HuH-7 (cell line): ENCODE results near the gene CMTR1.
"Not testable (repeated sequence)": the region's sequence is repeated elsewhere in the genome, so short reads cannot be mapped to it uniquely, and the experiment has no call there.

ENCODE experiments used
- DNase-seq: peaks from one replicate; pipeline ENCODE4 v3.0.0; 2011; ENCODE audit warnings: low spot score

CMTR1 gene

GRCh38 chr6:37491830-37492208, 58.8 kb downstream of the CMTR1 start:
- no peak for DNase-seq

DNA sequence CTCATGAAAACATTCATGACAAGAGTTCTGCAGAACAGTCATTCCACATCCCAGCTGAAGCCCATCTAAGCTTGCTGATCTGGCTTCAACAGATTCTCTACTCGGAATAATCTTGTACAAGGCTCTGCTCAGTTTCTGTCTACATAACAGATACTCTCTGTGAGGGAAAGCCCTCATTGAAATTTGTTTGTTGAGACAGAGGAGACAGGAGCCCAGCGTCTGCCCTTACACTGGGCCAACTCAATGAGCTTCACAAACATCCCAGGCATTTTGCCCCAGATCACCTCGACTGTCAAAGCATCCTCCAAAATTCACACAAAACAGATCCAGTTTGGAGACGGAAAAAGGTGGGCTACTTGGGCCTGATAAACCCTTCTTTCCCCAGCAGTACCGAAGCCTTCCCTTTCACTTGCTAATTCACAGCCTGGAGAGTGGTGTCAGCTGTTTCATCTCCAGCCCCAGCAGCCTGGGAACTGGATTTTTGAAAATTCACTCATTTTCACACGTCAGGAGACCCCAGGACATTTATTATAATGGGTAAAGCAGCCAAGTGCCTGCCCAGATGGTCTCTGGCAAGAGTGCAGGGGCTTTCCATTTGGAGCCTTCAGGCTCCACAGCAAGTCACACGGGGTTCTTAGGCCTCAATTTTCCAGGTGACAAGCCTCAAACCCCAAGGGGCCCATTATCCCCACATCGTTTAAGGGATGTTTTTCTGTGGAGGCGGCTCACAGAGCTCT, 59.4 kb downstream of the CMTR1 start:
- no peak for DNase-seq

DNA sequence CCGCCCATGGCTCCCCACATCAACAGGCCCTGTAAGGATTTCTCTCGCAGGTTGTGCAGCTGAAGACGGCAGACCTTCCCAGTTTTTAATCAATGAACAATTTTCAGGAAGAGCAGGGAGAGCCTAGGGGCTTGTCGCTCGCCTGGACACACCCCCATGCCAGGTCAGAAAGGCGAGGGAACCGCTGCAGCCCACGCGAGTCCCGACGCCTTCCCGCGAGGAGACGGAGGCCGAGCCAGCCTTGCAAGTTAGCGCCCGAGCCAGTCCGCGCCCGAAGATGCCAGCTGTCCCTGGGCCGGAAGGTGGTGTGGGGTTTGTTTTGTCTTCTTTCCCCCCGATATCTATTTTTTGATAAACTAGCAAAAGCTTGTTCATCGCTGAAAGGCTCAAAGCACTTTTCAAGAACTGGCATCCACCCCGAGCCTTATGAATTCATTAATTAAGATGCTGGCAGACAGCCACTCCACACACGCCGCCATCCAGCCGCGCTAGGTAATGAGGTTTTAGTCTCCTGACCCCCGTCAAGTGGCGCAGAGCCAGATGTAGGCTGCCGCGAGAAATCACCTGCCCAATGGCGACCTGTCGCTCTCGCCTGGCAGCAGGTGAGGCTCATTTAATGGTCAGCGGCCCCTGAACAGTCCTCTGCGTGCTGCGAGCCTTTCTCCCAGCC, 60.1 kb downstream of the CMTR1 start:
- no peak for DNase-seq

- no peak for DNase-seq
These were observed 60.6 kb downstream of the CMTR1 start for GRCh38 chr6:37493661-37493995.

GRCh38 chr6:37495244-37495934, 62.4 kb downstream of the CMTR1 start:
- DNase-seq, result no peak

- DNase-seq, result no peak
These were observed 64.2 kb downstream of the CMTR1 start for GRCh38 chr6:37496951-37497885.

DNA sequence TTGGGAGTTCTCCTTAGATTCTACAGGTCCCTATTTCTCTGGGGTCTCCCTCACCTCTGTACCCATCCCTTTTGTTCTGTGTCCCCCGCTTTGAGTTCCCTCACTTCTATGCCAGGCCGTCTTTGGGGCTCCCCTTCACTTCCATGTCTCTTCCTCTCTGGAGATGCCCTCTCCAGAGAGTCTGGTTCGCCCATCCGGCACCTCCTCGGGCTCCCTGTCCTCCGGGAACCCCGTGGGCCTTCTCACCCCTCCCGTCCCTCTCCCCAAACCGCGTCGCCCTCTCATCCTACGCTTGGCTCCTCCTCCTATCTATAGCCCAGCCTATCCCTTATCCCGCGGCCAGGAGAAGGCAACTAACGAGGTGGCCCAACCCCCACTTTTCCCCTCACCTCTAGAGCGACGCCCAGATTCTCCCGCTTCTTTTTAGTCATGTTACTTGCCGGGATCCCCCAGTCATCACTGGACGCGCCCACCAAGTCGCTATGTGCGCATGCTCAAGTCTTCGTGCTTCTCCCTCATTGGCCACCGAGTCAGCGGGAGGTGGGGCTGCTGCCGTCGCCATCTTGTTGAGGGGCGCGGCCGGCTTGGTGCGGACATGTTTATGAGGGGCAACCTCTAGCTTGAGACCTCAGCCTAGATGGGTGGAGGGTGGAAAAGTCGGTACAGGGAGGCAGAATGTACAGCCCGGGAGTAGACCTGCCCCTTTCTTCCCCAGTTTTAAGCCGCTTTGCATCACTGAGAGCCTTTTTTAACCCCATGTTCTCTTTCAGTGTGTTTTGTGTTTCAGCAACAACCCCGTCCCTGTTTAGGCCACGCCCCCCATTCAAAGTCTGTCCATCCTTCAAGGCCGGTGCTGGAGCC, 66.6 kb downstream of the CMTR1 start, which contains the start of gene CCDC167:
Gene CCDC167, minus strand, starts transcription at position 461 of the 861 bp plus-strand sequence. Its CDS starts 30 bp downstream, at position 431.
- peak; percentile 92 for DNase-seq

- DNase-seq, result no peak
These were observed 67.2 kb downstream of the CMTR1 start for GRCh38 chr6:37500294-37500608.

GRCh38 chr6:37500904-37501303, 67.9 kb downstream of the CMTR1 start:
- DNase-seq, result not testable (repeated sequence)

DNA sequence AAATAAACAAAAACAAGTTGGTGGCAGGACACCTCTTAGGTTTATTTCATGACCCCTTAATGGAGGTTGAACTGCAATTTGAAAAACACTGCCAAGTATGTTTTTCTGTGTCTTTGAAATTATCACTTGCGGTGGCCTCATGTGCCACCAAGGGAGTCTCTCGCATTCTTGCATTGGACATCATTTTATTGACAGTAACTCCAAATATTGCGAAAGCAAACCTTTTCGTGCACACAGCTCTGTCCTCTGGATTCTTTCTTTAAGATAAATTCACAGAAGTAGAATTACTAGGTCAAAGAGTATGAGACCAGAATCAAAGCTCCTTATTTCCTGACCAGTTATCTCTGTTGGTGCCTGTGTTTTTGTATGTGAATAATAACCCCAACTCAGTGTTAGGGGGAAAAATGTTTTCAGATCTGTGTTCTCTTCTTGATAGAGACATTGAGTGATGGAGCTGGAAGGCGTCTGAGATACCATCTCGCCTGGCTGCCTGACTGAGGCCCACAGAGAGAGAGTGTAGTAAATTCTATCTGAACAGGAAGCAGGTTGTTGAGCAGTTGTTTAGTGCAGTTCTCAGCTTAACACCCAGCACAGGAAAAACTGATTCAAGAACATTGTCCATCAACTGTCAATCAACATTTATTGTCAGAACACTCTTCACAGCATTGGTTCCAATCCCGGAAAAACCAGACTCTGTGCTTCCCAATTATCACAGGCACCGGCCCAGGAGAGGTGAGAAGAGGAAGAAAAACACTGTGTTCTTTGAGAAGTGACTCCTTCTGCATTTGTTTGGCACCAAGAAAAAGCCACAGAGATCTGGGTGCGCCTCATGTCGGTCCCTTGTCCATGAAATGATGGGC, 68.8 kb downstream of the CMTR1 start:
- DNase-seq, result no peak

DNA sequence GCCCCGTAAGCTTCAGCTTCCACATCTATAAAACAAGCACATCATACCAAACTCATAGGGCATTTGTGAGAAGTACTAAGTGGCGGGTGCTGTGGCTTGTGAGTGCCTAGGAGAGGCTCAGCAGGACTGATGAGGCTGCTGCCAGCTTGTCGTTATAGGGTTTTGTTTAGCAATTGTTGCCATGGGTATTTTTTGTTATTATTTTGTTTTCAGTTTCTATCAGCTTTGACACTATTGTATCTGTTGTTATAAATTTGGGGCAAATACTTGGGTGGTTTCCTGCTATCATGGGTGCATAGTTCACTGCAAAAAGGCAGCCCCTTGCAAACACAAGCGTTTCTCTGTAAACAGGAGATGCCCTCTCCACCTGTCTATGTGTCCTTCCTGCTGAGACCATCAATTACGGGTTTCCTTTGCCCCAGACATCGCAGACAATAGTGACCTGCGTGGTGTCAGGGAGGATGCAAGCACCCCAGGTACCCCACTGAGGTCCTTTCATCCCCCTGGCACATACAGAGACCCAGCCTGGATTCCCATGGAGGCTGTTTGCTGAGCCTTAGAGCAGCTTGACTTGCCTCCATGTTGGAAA, 69.8 kb downstream of the CMTR1 start:
- DNase-seq, result no peak

DNA sequence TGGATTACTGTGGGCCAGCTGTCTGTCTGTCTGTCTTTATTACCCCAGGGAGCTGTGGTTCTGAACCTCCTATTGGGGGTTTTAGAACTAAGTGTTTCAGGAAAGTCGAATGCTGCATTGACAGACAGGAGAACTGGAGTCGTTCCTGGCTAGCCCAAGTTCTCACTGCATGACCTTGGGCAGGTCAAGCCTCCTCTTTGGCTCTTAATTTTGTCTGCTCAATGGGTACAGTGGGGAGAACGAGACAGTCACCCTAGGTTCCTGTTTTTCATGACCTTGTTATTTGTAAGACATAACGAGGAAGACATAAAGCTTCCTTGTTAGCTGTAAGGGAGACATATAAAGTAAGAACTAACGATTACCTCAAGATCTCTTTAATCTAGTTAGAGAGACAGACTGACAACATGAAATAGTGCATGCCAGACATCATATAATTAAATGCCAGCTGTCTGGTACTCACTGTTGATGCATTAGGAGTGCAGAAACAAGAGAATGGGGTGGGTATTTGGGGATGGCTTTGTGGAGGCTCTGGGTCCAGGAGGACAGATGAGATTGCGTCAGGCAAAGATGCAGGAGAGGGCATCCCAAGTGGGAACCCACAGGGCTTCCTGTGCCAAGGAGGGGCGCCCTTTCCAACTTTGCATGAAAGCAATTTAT, 70.4 kb downstream of the CMTR1 start:
- no peak for DNase-seq

DNA sequence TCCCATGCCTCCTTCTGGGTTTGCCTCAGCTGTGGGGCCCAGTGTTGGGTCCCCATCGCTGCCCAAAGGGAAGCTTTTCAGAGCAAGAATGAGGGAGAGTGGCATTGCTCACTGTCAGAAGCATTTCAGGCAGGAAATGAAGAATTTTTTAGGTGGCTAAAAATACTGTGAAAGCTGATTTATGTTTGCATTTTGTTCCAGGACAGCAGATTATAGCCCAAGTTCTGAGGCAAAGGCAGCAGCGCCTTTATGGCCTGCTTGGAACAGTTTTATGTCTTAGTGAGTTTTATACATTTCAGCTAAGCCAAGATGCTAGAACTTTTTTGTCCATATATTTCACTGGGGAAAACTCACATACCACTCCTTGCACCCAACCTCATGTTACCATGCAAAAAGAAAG, 71.0 kb downstream of the CMTR1 start:
- DNase-seq, result no peak

DNA sequence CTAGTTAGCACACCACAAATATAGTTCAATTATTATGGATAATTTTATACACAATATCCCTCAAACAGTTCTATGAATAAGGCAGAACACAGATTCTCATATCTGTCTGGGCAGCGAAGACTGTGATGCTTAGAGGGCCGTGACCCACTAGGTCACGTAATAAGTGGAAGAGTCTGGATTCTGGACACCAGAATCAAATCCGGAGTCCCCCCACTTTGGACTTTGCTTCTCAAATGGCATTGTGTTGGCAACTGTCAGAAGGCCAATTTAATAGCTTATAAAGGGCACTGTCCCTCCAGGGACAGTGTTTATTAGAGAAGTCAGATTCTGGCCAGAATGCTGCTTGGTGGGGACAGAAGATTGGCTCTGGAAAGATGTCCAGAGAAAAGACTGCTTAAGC, 73.5 kb downstream of the CMTR1 start:
- no peak for DNase-seq

- DNase-seq, result no peak
These were observed 74.1 kb downstream of the CMTR1 start for GRCh38 chr6:37507077-37507476.

GRCh38 chr6:37507690-37508421, 74.8 kb downstream of the CMTR1 start:
- no peak for DNase-seq

GRCh38 chr6:37511201-37511600, 78.2 kb downstream of the CMTR1 start:
- DNase-seq, result no peak

DNA sequence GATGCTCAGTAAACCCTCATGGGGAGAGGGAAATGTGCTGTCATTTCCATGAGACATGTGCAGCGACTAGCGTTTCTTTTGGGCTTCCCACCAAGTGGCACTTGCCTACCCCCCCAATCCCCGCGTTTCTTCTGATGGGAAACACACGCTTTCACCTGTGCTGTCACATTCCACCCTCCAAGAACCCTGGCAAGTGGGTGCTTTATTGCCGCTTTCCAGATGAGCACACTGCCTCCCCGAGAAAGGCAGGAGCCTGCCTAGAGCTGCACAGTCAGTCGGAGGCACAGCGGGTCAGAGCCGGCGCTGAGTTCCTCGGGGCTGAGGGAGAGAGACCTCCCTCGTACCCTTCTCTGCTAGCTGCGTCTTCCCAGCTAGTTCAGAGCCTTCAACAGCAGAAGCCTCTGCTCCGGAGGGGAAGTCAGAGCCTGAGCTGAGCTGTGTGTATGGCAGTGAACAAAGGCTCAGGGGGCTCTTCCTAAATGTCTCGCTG, 78.9 kb downstream of the CMTR1 start:
- no peak for DNase-seq
